CD8-positive, alpha-beta memory T cell (primary cell): Measurements from ENCODE around the gene MYH13. TPM values are rescaled to one million over a fixed set of nuclear protein-coding genes. Genes with fewer than 3 reads are reported as not detected.

Source experiments
- CTCF ChIA-PET: fragments of 350-600 bp; sonication (Branson Sonifier 250); formaldehyde crosslinking; loops from one replicate; lab custom pipeline; 2021; ENCODE audit warnings: antibody characterized with exemption; lab: Charles Lee
- POLR2A ChIA-PET: fragments of 350-600 bp; sonication (Branson Sonifier 250); formaldehyde crosslinking; loops from one replicate; lab custom pipeline; 2021; ENCODE audit warnings: antibody characterized with exemption; lab: Charles Lee
- DNase-seq, 5 donors: peaks; one replicate each; pipeline versions ENCODE4 v3.0.0 to v3.0.0-alpha.2; 2020 to 2022; ENCODE audit warnings: mixed read lengths in 1 of 5
- H3K27ac ChIP-seq: one replicate; pipeline ENCODE4 v1.7.0; 2013; ENCODE audit warnings: low read depth, mild to moderate bottlenecking, low read length, moderate library complexity
- H3K27me3 ChIP-seq: 2 replicates; pipeline ENCODE4 v1.7.0; 2013; ENCODE audit warnings: low read length, mild to moderate bottlenecking; ENCODE audit not compliant: insufficient read depth, poor library complexity, severe bottlenecking
- H3K36me3 ChIP-seq: 2 replicates; pipeline ENCODE4 v1.7.0; 2013; ENCODE audit warnings: mild to moderate bottlenecking, low read length, moderate library complexity; ENCODE audit not compliant: insufficient read depth
- H3K4me1 ChIP-seq: 2 replicates; pipeline ENCODE4 v1.7.0; 2013; ENCODE audit warnings: mild to moderate bottlenecking, low read length, moderate library complexity; ENCODE audit not compliant: insufficient read depth
- H3K4me3 ChIP-seq: 2 replicates; pipeline ENCODE4 v1.7.0; 2013; ENCODE audit warnings: mild to moderate bottlenecking, low read length
- H3K9me3 ChIP-seq: 2 replicates; pipeline ENCODE4 v1.7.0; 2013; ENCODE audit warnings: mild to moderate bottlenecking, low read length
- H3K27ac Mint-ChIP-seq, 8 donors: one replicate each; pipeline ENCODE4 v1.8.0; 2020 to 2021; ENCODE audit warnings: mixed read lengths in 8 of 8, mild to moderate bottlenecking in 6 of 8, inconsistent platforms in 3 of 8, moderate library complexity in 3 of 8
- H3K27me3 Mint-ChIP-seq, 2 donors: one replicate each; pipeline ENCODE4 v1.8.0; 2020 to 2021; ENCODE audit warnings: mixed read lengths in 2 of 2, mild to moderate bottlenecking in 1 of 2, moderate library complexity in 1 of 2
- H3K36me3 Mint-ChIP-seq, 3 donors: one replicate each; pipeline ENCODE4 v1.8.0; 2020 to 2021; ENCODE audit warnings: mixed read lengths in 3 of 3, inconsistent platforms in 1 of 3, mild to moderate bottlenecking in 1 of 3
- H3K4me1 Mint-ChIP-seq, 3 donors: one replicate each; pipeline ENCODE4 v1.8.0; 2020 to 2021; ENCODE audit warnings: mixed read lengths in 3 of 3, inconsistent platforms in 1 of 3, mild to moderate bottlenecking in 1 of 3
- H3K4me3 Mint-ChIP-seq, 7 donors: one replicate each; pipeline ENCODE4 v1.8.0; 2020 to 2021; ENCODE audit warnings: mixed read lengths in 7 of 7, mild to moderate bottlenecking in 6 of 7, moderate library complexity in 4 of 7, inconsistent platforms in 2 of 7
- H3K9me3 Mint-ChIP-seq, 5 donors: one replicate each; pipeline ENCODE4 v1.8.0; 2020 to 2022; ENCODE audit warnings: mixed read lengths in 5 of 5, mild to moderate bottlenecking in 3 of 5, moderate library complexity in 2 of 5, inconsistent platforms in 1 of 5
- polyA plus RNA-seq: library from polyadenylated mRNA; unstranded; fragments of 300-500 nt; fragmentation: Illumina TruSeq; gene quantifications from one replicate; pipeline ENCODE4 v1.2.3, GENCODE V29; 2021
- total RNA-seq, 2 experiments: library from RNA; stranded (reverse); gene quantifications; one replicate each; pipeline ENCODE4 v1.2.3, GENCODE V29; 2021

MYH13 gene
- total and polyA plus RNA-seq, 3 experiments from 2014 or later: not detected

GRCh38 chr17:10261098-10261497 lies 111.7 kb downstream of the MYH13 start:
- no peaks in the 10 kb centered on the region for H3K9me3 ChIP-seq
- H3K36me3 ChIP-seq: no peaks in the 10 kb centered on the region
- H3K27ac Mint-ChIP-seq: no peak overlapping the region
- no peaks in the 10 kb centered on the region for H3K4me1 ChIP-seq
- peaks cover 3 to 4% of the 10 kb centered on the region in 2 donors for H3K27me3 Mint-ChIP-seq
- ChIA-PET POLR2A (no interaction called here), CTCF (interaction anchor here (1.1 kb wide), 1 partner anchor 14 kb away, joined by 3 read pairs; no protein-coding TSS in a partner anchor)
- H3K4me3 Mint-ChIP-seq: no peak overlapping the region
- no peak overlapping the region for H3K27ac ChIP-seq
- DNase-seq: no peak
- H3K4me3 ChIP-seq: no peak overlapping the region
- H3K4me1 Mint-ChIP-seq: no peaks in the 10 kb centered on the region
- H3K36me3 Mint-ChIP-seq: no peaks in the 10 kb centered on the region
- peaks cover 0 to 2% (median 0%) of the 10 kb centered on the region in 5 donors for H3K9me3 Mint-ChIP-seq
- H3K27me3 ChIP-seq: no peaks in the 10 kb centered on the region

GRCh38 chr17:10251212-10251948 lies 121.4 kb downstream of the MYH13 start:
- H3K36me3 Mint-ChIP-seq: no peaks in the 10 kb centered on the region
- H3K4me1 ChIP-seq: no peaks in the 10 kb centered on the region
- peaks cover 8 to 10% (median 10%) of the 10 kb centered on the region in 3 donors for H3K4me1 Mint-ChIP-seq
- peak overlapping the region in 2 of 8 donors; percentile 8 to 83 for H3K27ac Mint-ChIP-seq
- no peak overlapping the region for H3K4me3 ChIP-seq
- peaks cover 4 to 17% of the 10 kb centered on the region in 2 donors for H3K27me3 Mint-ChIP-seq
- no peaks in the 10 kb centered on the region for H3K27me3 ChIP-seq
- ChIA-PET POLR2A (no interaction called here), CTCF (no interaction called here)
- H3K9me3 Mint-ChIP-seq: no peaks in the 10 kb centered on the region
- no peaks in the 10 kb centered on the region for H3K36me3 ChIP-seq
- DNase-seq: no peak
- H3K27ac ChIP-seq: no peak overlapping the region
- H3K4me3 Mint-ChIP-seq: peak overlapping the region in 2 of 7 donors; percentile 16 to 34
- H3K9me3 ChIP-seq: no peaks in the 10 kb centered on the region

Other genes with a start within 250 kb of the MYH13 start
- gene GAS7, start 174.4 kb downstream of the MYH13 start, total RNA-seq: 1 to 10 TPM; 1.9 to 3.3 TPM
- gene GAS7, start 174.4 kb downstream of the MYH13 start, polyA plus RNA-seq: 4.4 TPM
- gene MYH8, start 48.9 kb upstream of the MYH13 start, total RNA-seq: not detected
- not detected for gene MYH8, start 48.9 kb upstream of the MYH13 start, polyA plus RNA-seq
- not detected for gene MYH4, start 96.6 kb upstream of the MYH13 start, total RNA-seq
- not detected for gene MYH4, start 96.6 kb upstream of the MYH13 start, polyA plus RNA-seq
- not detected for gene MYH1, start 145.5 kb upstream of the MYH13 start, total RNA-seq
- not detected for gene MYH1, start 145.5 kb upstream of the MYH13 start, polyA plus RNA-seq
- not detected for gene MYH2, start 176.7 kb upstream of the MYH13 start, total RNA-seq
- gene MYH2, start 176.7 kb upstream of the MYH13 start, polyA plus RNA-seq: not detected